OCI-LY7 (cell line): Measurements from ENCODE around the gene SLC34A2.

Experiments
- CTCF ChIP-seq: fragments of 200-600 bp; sonication (generic); conservative IDR thresholded peaks from 2 replicates; pipeline ENCODE4 v1.5.1; 2014; ENCODE audit warnings: mild to moderate bottlenecking, antibody characterized with exemption, low read length, moderate library complexity, mixed read lengths
- EZH2phosphoT487 ChIP-seq: fragments of 200-600 bp; sonication (generic); IDR thresholded peaks from 2 replicates; pipeline ENCODE4 v1.6.1; 2018; ENCODE audit warnings: low read depth, borderline replicate concordance, mild to moderate bottlenecking, mixed run types, antibody characterized with exemption, low read length, moderate library complexity, mixed read lengths

DNA sequence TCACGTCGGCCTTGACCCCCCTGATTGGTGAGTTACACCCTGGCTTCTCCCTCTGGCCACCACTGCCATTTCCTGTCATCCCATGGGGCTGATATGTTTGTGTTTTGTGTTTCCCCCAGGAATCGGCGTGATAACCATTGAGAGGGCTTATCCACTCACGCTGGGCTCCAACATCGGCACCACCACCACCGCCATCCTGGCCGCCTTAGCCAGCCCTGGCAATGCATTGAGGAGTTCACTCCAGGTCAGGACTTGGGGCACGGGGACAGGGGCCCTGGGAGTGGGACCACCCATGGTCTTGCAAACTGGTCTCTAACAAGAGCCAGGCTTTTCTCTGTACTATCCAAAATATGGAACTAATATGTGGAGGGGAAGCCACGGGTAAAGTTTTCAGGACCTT is 18.7 kb downstream of the SLC34A2 start:
- no peak for TF ChIP-seq CTCF
- no peak for TF ChIP-seq EZH2phosphoT487
